T-helper 2 cell treated with Interferon-gamma antibody and Interleukin-4, amounts not matched to agents 100 ng/mL and 5 ng/mL, for 36 hours (primary cell): Measurements from ENCODE around the gene MYO6. TPM values are rescaled to one million over a fixed set of nuclear protein-coding genes. Genes with fewer than 3 reads are reported as not detected.

Experiments used
- intact Hi-C: fragments of 100-400 bp; cut with micrococcal nuclease; formaldehyde crosslinking; loops from one replicate; pipeline ENCODE4 v1.15.1; 2023
- total RNA-seq: library from RNA; stranded (reverse); gene quantifications from 2 replicates; pipeline ENCODE4 v1.2.3, GENCODE V29; 2022

Gene MYO6
- total RNA-seq, 1 donor from 2014 or later = 0.41 TPM

- intact Hi-C loops = no loop called here
These were observed 194.3 kb downstream of the MYO6 start for GRCh38 chr6:75943381-75943780.

DNA sequence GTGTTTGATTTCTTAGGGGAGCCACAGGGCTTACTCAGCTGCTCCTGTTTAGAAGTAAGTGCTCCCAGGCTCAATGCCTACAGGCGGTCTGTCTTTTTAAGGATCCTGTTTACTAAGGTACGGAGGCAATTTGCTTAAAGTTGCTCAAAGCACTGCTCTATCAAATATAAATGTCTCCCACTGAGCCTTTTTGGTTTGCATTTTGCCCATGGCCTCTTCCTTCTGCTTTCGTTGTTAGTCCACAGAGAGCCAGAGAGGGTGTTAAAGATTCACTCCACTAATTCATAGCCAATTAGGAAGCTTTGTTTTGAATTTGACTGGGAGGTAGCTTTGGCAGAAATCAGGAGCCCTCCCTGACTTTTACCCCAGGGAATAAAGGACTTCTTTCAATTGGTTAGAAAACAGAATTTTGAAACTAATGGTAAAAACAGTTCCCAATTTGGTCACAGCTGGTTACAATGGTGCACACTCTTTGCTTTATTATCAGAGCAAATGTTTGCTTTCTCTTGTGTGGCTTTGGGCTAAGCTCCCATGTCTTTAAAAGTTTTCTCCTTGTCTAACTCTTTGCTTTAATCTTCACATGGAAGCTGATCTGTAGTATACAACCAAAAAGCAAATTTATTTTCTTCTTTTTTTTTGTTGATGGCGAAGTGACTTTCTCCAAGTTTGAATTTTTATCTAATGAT lies 197.2 kb downstream of the MYO6 start:
- intact Hi-C loops = no loop called here

DNA sequence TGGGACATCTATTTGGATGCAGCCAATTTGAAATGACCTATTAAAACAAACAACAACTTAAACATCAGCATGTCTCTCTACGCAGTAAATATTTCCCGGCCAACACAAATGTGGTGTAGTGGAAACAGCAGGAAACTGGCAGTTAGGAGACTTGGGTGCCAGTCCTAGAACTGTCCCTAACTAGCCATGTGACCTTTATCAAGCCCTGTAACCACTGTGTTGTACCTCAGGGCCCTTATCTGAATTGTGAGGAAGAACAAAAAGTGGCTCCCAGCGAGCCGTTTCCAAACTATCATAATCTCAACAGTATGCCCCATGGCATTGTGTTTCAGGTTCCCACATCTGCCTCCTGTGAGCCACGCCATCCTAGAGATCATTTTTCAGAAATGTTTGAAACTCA lies 198.9 kb downstream of the MYO6 start:
- intact Hi-C loops = no loop called here

GRCh38 chr6:75952128-75952527 lies 203.1 kb downstream of the MYO6 start:
- intact Hi-C loops = no loop called here

GRCh38 chr6:75963569-75963968 lies 214.5 kb downstream of the MYO6 start:
- intact Hi-C loops = no loop called here

- intact Hi-C loops = no loop called here
These were observed 219.1 kb downstream of the MYO6 start for GRCh38 chr6:75968143-75968542.

Other genes starting within 250 kb of the MYO6 start
- 71.9 and 74.9 TPM in 2 replicates for gene SENP6, start 147.4 kb upstream of the MYO6 start, total RNA-seq